Fibroblast of lung (primary cell): ENCODE data around the gene HEBP1.

ENCODE experiments used
- EZH2 ChIP-seq: IDR thresholded peaks from 2 replicates; pipeline ENCODE4 v1.5.1; 2012; ENCODE audit warnings: low read length, control low read depth, mild to moderate bottlenecking; ENCODE audit errors: missing control alignments
- TF ChIP-seq, protein P1 (sequence below), 2 donors: IDR thresholded peaks in 1 of 2; conservative IDR thresholded peaks in 1 of 2; 1 replicate in 1 of 2; 2 replicates in 1 of 2; pipeline ENCODE4 v1.5.1; 2011 to 2012; ENCODE audit warnings: low read length in 2 of 2, control low read depth in 1 of 2, inconsistent platforms in 1 of 2, low read depth in 1 of 2, mild to moderate bottlenecking in 1 of 2

DNA sequence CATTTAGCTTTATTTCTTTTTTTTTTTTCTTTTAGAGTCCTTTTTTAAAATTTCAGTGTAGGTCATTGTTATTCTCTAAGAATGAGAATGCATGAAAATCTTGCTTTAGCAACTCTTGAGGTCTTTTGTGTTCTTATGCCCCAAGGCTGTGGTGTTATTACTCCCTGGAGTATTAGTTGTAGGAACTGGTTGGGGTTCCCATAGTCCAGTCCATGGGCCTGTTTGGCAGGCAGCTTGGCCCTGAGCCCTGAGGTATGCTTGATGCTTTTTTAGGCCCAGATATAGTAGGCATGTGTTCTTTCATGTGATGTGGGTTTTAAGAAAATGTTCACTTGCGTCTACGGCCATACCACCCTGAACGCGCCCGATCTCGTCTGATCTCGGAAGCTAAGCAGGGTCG lies 45.8 kb upstream of the HEBP1 start:
- TF ChIP-seq, protein P1, sequence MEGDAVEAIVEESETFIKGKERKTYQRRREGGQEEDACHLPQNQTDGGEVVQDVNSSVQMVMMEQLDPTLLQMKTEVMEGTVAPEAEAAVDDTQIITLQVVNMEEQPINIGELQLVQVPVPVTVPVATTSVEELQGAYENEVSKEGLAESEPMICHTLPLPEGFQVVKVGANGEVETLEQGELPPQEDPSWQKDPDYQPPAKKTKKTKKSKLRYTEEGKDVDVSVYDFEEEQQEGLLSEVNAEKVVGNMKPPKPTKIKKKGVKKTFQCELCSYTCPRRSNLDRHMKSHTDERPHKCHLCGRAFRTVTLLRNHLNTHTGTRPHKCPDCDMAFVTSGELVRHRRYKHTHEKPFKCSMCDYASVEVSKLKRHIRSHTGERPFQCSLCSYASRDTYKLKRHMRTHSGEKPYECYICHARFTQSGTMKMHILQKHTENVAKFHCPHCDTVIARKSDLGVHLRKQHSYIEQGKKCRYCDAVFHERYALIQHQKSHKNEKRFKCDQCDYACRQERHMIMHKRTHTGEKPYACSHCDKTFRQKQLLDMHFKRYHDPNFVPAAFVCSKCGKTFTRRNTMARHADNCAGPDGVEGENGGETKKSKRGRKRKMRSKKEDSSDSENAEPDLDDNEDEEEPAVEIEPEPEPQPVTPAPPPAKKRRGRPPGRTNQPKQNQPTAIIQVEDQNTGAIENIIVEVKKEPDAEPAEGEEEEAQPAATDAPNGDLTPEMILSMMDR (conservative IDR thresholded peaks at IDR 0.05 in 1 of 2, IDR thresholded peaks at IDR 0.05 in 1 of 2; ENCODE audit: low read depth in 1 of 2, low read length in 2 of 2): no peak
- TF ChIP-seq EZH2: no peak
